Cardiac muscle cell (in vitro differentiated cells and primary cell): ENCODE measurements around the gene ADSL. TPM values are rescaled to one million over a fixed set of nuclear protein-coding genes. Genes with fewer than 3 reads are reported as not detected.
A peak's percentile ranks its signal among the peaks of the same experiment; 100 is the strongest.

Experiments used
- DNase-seq, 2 donors: peaks; one replicate each; pipeline versions ENCODE4 v3.0.0 to v3.0.0-alpha.2; 2010 to 2017; ENCODE audit warnings: low read depth in 1 of 2, low spot score in 1 of 2
- H3K27ac ChIP-seq: fragments of 200-600 bp; sonication (generic); 2 replicates; pipeline ENCODE4 v1.5.1; 2016
- H3K27me3 ChIP-seq: fragments of 200-600 bp; sonication (generic); 2 replicates; pipeline ENCODE4 v1.6.0; 2016; ENCODE audit warnings: control low read depth
- H3K36me3 ChIP-seq: fragments of 200-600 bp; sonication (generic); 2 replicates; pipeline ENCODE4 v1.5.1; 2016; ENCODE audit warnings: control low read depth
- H3K4me1 ChIP-seq: fragments of 200-600 bp; sonication (generic); 2 replicates; pipeline ENCODE4 v1.8.1; 2017; ENCODE audit warnings: low read depth, mild to moderate bottlenecking, mixed run types
- H3K4me3 ChIP-seq: fragments of 200-600 bp; sonication (generic); 2 replicates; pipeline ENCODE4 v1.5.1; 2016; ENCODE audit warnings: mild to moderate bottlenecking
- H3K9me3 ChIP-seq: fragments of 200-600 bp; sonication (generic); 2 replicates; pipeline ENCODE4 v1.5.1; 2017; ENCODE audit warnings: low read depth, mild to moderate bottlenecking, control low read depth
- polyA plus RNA-seq: library from polyadenylated mRNA; unstranded; fragments of >200 nt; fragmentation: Nextera tagmentation; extraction: Ambion mirVana; gene quantifications from 2 replicates; pipeline ENCODE4 v1.2.1, GENCODE V29; 2016
- total RNA-seq: library from RNA; depleted of rRNA; stranded (reverse); fragments of >200 nt; gene quantifications from 2 replicates; pipeline ENCODE4 v1.2.3, GENCODE V29; 2016
- TF ChIP-seq, protein P1 (sequence below): IDR thresholded peaks from 2 replicates; pipeline ENCODE4 v1.5.1; 2012; ENCODE audit warnings: low read depth, mild to moderate bottlenecking, low read length

Gene ADSL
- total and polyA plus RNA-seq, 2 experiments from 2014 or later = 110 to 116 TPM

DNA sequence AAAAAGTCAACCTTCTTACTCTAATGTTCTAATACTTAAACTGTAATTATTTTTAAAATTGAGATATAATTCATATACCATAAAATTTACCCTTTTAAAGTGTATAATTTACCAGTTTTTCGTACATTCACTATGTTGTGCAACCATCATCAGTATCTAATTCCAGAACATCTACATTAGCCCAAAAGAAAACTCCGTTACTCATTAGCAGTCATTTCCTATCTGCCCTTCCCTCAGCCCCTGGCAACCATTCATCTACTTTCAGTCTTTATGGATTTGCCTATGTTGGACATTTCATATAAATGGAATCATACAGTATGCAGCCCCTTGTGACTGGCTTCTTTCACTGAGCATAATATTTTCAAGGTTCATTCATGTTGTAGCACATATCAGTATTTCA, 46.3 kb downstream of the ADSL start:
- H3K27me3 ChIP-seq = no peaks in the 10 kb centered on the region
- no peaks in the 10 kb centered on the region for H3K4me1 ChIP-seq
- DNase-seq = peak in 1 of 2 donors; percentile 44
- no peak overlapping the region for H3K27ac ChIP-seq
- no peaks in the 10 kb centered on the region for H3K9me3 ChIP-seq
- H3K36me3 ChIP-seq = no peaks in the 10 kb centered on the region
- no peak overlapping the region for H3K4me3 ChIP-seq
- TF ChIP-seq, protein P1, sequence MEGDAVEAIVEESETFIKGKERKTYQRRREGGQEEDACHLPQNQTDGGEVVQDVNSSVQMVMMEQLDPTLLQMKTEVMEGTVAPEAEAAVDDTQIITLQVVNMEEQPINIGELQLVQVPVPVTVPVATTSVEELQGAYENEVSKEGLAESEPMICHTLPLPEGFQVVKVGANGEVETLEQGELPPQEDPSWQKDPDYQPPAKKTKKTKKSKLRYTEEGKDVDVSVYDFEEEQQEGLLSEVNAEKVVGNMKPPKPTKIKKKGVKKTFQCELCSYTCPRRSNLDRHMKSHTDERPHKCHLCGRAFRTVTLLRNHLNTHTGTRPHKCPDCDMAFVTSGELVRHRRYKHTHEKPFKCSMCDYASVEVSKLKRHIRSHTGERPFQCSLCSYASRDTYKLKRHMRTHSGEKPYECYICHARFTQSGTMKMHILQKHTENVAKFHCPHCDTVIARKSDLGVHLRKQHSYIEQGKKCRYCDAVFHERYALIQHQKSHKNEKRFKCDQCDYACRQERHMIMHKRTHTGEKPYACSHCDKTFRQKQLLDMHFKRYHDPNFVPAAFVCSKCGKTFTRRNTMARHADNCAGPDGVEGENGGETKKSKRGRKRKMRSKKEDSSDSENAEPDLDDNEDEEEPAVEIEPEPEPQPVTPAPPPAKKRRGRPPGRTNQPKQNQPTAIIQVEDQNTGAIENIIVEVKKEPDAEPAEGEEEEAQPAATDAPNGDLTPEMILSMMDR = no peak

DNA sequence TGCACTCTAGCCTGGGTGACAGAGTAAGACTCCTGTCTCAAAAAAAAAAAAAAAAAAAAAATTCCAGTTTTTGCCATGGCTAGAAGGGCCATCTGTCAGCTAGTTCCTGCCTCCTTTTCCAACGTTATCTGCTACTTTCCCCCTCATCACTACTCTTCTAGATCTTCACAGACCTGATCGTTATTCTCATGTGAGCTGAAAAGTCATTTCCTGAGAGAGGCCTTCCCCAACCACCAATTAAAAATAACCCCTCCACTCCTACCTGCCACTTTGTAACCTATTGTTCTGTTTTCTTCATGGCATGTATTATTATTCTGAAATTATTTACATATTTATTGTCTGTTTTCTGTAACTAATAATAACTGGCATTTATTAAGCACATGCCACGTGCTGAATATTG, 48.3 kb downstream of the ADSL start:
- peaks cover 2% of the 10 kb centered on the region for H3K4me1 ChIP-seq
- no peaks in the 10 kb centered on the region for H3K9me3 ChIP-seq
- no peak for DNase-seq
- H3K27ac ChIP-seq = no peak overlapping the region
- TF ChIP-seq, protein P1 = no peak
- no peaks in the 10 kb centered on the region for H3K36me3 ChIP-seq
- H3K4me3 ChIP-seq = no peak overlapping the region
- no peaks in the 10 kb centered on the region for H3K27me3 ChIP-seq

DNA sequence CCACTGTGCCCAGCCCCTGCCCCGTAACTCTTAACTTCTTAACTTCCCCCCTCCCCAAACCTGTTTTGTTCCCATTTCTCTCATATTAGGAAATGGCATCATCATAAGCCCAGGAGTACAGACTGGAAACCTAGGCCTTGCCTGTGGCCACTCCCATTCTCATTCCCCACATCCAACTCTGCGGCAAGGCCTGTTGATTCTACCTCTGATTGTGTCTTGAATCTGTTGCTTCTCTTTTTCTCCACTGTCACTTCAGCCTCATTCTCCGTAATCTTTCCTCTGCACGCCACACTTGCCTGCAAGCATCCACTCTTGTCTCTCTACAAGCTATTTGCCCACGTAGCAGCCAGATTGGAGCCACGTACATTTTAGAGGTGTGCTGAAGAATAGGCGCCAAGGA, 49.3 kb downstream of the ADSL start:
- H3K9me3 ChIP-seq = no peaks in the 10 kb centered on the region
- H3K4me3 ChIP-seq = no peak overlapping the region
- DNase-seq = no peak
- H3K27me3 ChIP-seq = no peaks in the 10 kb centered on the region
- no peak overlapping the region for H3K27ac ChIP-seq
- H3K4me1 ChIP-seq = peaks cover 6% of the 10 kb centered on the region
- H3K36me3 ChIP-seq = no peaks in the 10 kb centered on the region
- TF ChIP-seq, protein P1 = no peak

DNA sequence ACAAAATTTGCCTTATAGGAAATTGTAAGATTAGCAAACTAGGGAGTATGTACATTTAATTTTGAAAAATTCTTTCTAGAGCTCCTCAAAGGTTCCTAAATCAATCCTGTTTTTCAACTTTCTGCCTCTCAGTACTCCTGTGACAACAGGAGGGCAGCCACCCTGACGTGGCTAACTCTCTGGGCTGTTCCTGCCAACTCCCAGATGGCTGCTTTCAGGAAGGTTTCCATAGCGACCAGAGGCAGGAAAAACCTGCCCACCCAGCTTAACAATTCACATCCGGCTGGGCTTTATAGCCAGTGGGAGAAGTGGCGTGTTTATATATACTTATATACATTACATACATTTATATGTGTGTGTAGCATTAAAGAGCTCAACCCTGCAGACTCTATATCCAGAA, 50.6 kb downstream of the ADSL start:
- DNase-seq = peak in 1 of 2 donors; percentile 89
- H3K36me3 ChIP-seq = peaks cover 3% of the 10 kb centered on the region
- TF ChIP-seq, protein P1 = no peak
- no peak overlapping the region for H3K27ac ChIP-seq
- peaks cover 6% of the 10 kb centered on the region for H3K4me1 ChIP-seq
- H3K9me3 ChIP-seq = no peaks in the 10 kb centered on the region
- no peak overlapping the region for H3K4me3 ChIP-seq
- H3K27me3 ChIP-seq = no peaks in the 10 kb centered on the region

DNA sequence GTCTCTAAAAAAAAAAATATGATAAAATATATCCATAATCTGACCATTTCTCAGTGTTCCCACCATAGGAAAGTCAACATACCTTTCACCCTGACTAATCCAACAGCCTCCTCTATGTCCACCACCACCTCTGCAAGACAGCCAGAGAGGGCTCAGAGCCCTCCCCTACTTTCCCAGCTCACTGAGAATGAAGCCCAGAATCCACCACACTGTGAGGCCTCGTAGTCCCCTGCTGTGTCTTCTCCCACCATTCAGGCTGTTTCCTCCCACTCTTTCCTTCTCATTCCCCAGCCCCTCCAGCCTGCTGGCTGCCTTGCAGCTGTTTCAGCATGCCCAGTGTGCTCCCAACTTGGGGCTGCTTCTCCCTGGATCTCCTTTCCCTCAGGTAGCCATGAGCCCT, 51.1 kb downstream of the ADSL start:
- no peaks in the 10 kb centered on the region for H3K27me3 ChIP-seq
- peak in 1 of 2 donors; percentile 58 for DNase-seq
- H3K36me3 ChIP-seq = peaks cover 8% of the 10 kb centered on the region
- TF ChIP-seq, protein P1 = no peak
- no peak overlapping the region for H3K4me3 ChIP-seq
- no peaks in the 10 kb centered on the region for H3K9me3 ChIP-seq
- H3K4me1 ChIP-seq = peaks cover 6% of the 10 kb centered on the region
- H3K27ac ChIP-seq = no peak overlapping the region

DNA sequence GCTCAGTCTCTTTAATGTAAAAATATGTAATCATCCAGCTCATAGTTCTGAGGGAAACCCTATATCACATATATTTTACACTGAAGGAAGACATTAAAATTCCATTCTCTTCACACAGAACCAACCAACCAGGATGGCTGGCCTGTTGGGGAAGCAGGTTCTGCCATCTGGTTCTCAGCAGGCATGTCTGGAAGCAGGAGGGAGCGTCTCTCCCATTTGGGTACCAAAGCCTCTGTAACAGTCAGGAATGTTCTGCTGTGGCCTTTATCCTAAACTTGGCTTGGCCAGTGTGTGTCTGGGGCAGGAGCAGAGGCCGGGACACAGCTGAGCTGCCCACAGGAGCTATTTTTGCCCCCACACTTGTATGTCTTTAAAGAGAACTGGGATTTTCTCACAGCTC, 53.3 kb downstream of the ADSL start:
- peaks cover 11% of the 10 kb centered on the region for H3K36me3 ChIP-seq
- H3K4me1 ChIP-seq = peaks cover 12% of the 10 kb centered on the region
- H3K9me3 ChIP-seq = no peaks in the 10 kb centered on the region
- peak in 1 of 2 donors; percentile 17 for DNase-seq
- no peak overlapping the region for H3K4me3 ChIP-seq
- TF ChIP-seq, protein P1 = no peak
- H3K27ac ChIP-seq = peak overlapping the region; percentile 47
- no peaks in the 10 kb centered on the region for H3K27me3 ChIP-seq
